GM19397 (cell line): Measurements from ENCODE around the gene PFN4.
"Not testable (repeated sequence)": the region's sequence is repeated elsewhere in the genome, so short reads cannot be mapped to it uniquely, and the experiment has no call there.

Source experiments
- ATAC-seq: cut with Tn5 transposase; IDR thresholded peaks from one replicate; pipeline ENCODE4 v1.9.1; 2021; ENCODE audit warnings: mild to moderate bottlenecking, moderate library complexity; ENCODE audit not compliant: unreplicated experiment

Gene PFN4

DNA sequence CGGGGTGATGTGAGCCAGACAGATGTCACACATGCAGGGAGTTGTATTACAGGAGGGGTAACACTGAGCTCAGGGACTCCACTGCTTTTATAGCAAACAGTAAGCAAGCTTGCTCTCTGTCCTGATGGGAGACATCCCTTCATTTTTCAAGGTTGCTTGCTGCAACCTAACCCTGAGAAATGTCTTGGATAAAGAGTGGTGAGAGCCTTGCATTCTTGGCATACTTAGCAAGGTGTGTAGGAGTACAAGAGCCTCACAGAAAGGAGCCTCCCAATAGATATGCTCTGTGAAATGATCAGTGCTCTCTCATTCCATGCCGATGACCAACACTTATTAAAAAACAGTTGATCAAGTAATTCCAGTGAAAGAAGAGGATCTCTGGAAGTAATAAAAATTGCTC is 8.1 kb downstream of the PFN4 start:
- ATAC-seq, result no peak

DNA sequence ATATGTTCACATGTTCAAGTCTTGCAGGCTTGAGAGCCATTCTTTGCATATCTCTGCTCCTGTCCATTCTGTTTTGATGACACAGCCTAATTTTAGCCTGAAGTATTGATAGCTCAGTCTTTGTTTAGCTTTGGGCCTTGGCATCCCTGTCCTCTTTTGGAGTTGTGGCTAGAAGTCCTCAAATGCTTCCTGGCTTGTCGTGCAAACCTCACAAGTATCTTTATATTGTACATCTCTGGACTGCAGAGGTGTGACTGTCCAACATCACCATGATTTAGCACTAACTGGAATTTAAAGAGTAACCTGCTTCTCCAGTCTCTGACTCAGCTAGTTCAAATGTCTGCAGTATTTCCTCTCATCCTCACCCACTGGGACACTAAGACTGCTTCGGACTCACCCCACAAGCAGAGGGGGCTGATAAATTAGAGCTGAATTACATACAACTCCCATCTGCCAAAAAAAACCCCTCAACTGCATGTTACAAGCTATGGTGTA is 11.7 kb downstream of the PFN4 start:
- ATAC-seq, result no peak

GRCh38 chr2:24110660-24111303 is 12.4 kb downstream of the PFN4 start:
- ATAC-seq, result no peak

DNA sequence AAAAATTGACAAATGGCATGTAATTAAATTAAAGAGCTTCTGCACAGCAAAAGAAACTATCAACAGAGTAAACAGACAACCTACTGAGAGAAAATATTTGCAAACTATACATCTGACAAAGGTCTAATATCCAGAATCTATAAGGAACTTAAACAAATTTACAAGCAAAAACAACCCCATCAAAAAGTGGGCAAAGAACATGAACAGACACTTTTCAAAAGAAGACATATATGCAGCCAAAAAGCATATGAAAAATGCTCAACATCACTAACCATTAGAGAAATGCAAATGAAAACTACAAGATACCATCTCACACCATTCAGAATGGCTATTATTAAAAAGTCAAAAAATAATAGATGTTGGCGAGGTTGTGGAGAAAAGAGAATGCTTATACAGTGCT is 13.7 kb downstream of the PFN4 start:
- ATAC-seq, result not testable (repeated sequence)

- ATAC-seq, result no peak
These were observed 15.8 kb downstream of the PFN4 start for GRCh38 chr2:24107336-24107735.

DNA sequence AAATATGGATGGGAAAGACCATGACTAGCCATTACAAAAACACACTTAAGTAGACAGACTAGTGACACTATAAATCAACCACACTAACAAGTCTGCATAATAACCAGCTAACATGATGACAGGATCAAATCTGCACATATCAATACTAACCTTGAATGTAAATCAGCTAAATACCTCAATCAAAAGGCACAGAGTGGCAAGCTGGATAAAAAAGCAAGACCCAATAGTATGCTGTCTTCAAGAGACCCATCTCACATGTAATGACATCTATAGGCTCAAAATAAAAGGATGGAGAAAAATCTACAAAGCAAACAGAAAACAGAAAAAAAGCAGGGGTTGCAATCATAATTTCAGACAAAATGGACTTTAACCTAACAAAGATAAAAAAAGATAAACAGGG is 16.3 kb downstream of the PFN4 start:
- ATAC-seq, result no peak

GRCh38 chr2:24105816-24106215 is 17.3 kb downstream of the PFN4 start:
- ATAC-seq, result no peak

DNA sequence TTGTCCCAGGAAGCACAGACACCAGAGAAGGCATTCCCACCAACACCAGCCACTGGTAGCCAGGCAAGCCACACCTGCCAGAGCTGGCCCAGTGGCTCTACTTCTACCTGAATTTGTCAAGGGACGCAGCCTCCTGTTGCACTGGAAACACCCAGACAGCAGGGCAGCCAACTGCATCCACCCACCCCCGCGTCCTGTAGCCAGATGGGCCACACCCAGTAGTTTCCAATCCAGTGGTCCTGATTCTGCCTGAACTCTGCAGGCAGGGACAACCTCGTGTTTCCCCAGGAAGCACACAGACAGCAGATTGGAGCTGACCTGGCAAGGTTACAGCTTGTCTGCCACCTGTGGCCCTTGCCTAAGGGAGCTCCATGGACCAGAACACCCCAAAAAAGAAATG is 18.2 kb downstream of the PFN4 start:
- ATAC-seq, result no peak

DNA sequence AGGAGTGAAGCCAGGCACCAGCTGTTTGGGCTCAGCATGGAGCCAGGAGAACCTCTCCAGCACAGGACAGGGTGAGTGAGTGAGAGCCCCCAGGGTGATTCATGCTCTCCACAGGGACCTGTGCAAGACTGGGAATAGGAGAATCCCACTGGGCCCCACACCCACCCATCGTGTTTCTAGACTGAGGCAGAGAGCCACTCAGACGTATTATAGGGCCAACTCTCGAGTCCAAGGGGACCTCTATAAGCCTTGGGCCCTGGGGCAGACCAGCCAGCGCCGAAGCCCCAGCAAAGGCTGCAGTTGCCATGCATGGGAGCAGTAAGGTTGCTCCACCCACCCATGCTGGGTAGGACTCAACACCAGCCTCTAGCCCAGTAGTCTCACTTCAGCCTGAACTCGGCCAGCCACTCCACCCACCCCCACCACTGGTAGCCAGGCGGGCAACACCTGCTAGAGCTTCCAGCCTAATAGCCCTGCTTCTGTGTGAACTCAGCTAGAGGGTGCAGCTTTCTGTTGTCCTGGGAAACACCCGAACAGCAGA is 19.0 kb downstream of the PFN4 start:
- no peak for ATAC-seq

GRCh38 chr2:24102677-24103076 is 20.5 kb downstream of the PFN4 start:
- ATAC-seq, result no peak

DNA sequence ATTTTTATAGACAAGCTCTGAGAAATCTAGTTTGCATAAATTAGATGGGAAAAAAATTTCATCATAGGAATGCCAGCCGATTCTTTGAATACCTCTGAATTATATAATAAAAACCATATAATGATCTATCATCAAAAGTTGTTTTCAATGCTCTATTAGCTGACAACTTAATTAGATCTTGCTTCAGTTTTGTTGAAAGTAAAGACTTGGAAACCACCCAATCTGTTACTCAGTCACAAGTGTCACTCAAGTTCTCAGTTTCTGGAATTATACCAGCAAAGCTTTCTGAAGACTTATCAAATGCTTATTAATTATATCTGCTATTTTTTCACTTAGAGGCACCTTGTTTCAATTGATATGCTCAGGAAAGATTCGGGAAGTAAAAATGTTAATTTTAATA is 21.1 kb downstream of the PFN4 start:
- ATAC-seq, result no peak

DNA sequence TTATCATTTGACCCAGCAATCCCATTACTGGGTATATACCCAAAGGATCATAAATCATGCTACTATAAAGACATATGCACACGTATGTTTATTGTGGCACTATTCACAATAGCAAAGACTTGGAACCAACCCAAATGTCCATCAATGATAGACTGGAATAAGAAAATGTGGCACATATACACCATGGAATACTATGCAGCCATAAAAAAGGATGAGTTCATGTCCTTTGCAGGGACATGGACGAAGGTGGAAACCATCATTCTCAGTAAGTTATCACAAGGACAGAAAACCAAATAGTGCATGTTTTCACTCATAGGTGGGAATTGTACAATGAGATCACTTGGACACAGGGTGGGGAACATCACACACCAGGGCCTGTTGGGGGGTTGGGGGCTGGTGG is 22.4 kb downstream of the PFN4 start:
- not testable (repeated sequence) for ATAC-seq

DNA sequence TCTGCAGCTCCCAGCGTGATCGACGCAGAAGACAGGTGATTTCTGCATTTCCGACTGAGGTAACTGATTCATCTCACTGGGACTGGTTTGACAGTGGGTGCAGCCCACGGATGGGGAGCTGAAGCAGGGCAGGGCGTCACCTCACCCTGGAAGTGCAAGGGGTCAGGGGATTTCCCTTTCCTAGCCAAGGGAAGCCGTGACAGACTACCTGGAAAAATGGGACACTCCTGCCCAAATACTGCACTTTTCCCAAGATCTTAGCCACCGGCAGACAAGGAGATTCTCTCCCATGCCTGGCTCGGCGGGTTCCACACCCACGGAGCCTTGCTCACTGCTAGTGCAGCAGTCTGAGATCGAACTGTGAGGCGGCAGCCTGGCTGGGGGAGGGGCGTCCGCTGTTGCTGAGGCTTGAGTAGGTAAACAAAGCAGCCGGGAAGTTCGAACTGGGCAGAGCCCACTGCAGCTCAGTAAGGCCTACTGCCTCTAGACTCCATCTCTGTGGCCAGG is 27.9 kb downstream of the PFN4 start:
- ATAC-seq, result not testable (repeated sequence)

GRCh38 chr2:24093270-24093669 is 29.9 kb downstream of the PFN4 start:
- not testable (repeated sequence) for ATAC-seq

- ATAC-seq, result no peak
These were observed 34.2 kb downstream of the PFN4 start for GRCh38 chr2:24088821-24089359.

DNA sequence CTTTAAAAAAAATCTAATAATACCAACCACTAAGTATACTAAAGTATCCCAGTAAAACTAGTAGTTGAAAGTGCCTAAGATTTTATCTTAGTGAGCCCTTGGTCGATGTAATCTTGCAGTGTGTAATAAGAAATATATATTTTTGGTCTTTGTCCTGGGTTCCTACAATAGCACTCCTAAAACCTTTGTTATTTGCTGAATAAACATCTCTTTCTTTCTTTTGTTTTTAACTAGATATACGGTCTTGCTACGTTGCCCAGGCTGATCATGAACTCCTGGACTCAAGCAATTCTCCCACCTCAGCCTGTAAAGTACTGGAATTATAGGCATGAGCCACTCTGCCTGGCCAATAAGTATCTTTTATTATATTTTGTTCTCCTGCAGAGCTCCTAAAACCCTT is 36.1 kb downstream of the PFN4 start:
- no peak for ATAC-seq

DNA sequence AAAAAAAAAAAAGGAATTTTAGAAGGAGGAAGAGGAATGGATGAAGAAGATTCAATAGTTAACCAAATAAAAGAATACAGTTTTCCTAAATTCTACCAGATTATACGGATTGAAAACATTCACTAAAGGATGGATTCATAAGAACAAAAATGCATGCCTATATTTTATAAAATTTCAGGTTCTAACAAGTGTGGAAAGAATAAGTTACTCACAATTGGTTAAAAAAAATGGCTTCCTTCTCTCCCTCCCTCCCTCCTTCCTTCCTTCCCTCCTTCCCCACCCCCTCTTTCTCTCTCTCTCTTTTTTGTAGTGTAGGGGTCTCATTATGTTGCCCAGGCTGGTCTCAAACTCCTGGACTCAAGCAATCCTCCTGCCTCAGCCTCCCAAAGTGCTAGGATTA is 36.9 kb downstream of the PFN4 start:
- no peak for ATAC-seq

DNA sequence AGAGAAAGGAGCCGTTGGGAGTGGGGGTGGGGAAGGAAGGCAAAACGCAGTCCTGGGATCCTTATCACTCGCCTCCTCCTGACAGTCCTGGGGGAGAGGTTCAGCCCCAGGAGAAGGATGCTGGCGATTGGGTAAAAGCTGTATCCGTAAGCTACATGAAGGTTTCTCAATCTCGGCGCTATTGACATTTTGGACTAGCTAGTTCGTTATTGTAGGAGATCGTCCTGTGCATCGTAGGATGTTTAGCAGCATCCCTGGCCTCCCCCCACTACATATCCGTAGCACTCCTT is 38.0 kb downstream of the PFN4 start:
- no peak for ATAC-seq

GRCh38 chr2:24084386-24085199 is 38.5 kb downstream of the PFN4 start, which contains the start of gene TP53I3:
TSS of gene TP53I3 (minus strand) at chr2:24084834. CDS start at chr2:24084326, 508 bp downstream.
- peak; percentile 84 for ATAC-seq

GRCh38 chr2:24083567-24084385 is 39.4 kb downstream of the PFN4 start:
- ATAC-seq, result peak; percentile 72
